Sciatic nerve (tissue), 2 donors: Measurements from ENCODE around the gene DACT3. TPM values are rescaled to one million over a fixed set of nuclear protein-coding genes. Genes with fewer than 3 reads are reported as not detected.

Experiments used
- ATAC-seq: fragments of 200-7000 bp; cut with Tn5 transposase; one replicate; pipeline ENCODE4 v1.9.1; 2020; ENCODE audit warnings: mild to moderate bottlenecking, moderate library complexity
- DNase-seq: peaks from one replicate; pipeline ENCODE4 v3.0.0-alpha.2; 2020; ENCODE audit warnings: low spot score
- intact Hi-C: fragments of 100-400 bp; cut with DNase I; formaldehyde crosslinking; loops from one replicate; pipeline ENCODE4 v1.14.2; 2022
- total RNA-seq: library from RNA; stranded (reverse); fragmentation: NEBNext Ultra II Directional; extraction: Animal tissue kit (Norgen Biotek cat#: 25700); gene quantifications from one replicate; pipeline ENCODE4 v1.2.1, GENCODE V29; 2021
- donor health status: DM: no; HTN: no; CAD: no.
- donor health status: DM: no; HTN: no; CAD: no.

Gene DACT3
- total RNA-seq, 1 donor from 2014 or later = 22.2 TPM

DNA sequence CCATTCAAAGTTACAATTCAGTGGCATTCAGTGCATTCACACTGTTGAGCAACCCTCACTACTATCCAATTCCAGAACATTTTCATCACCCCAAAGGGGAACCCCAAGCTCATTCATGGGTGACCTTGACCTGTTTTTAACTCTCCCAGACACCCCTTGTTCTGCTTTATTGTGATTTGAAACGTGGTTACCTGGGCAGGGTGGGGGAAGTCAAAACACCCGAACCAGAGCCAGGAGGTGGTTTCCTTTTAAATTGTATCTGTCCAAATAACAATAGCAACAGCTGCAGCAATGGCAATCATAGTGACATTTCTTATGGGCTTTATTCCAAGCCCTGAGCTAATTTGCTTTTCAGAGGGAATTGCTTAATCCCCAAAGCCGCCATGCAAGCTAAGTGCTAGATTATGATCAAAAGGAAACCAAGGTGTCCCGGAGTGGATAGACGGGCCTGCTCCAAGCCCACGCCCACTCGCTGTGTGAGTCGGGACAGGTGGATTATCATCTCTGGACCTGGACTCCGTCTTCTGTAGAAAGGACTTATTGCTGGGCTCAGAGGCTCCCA, 42.2 kb downstream of the DACT3 start:
- intact Hi-C loops = loop anchor here (10.0 kb wide), 1 partner anchor 46 kb away; the partner anchor contains the start of gene DACT3
- DNase-seq = no peak
- no peak for ATAC-seq

DNA sequence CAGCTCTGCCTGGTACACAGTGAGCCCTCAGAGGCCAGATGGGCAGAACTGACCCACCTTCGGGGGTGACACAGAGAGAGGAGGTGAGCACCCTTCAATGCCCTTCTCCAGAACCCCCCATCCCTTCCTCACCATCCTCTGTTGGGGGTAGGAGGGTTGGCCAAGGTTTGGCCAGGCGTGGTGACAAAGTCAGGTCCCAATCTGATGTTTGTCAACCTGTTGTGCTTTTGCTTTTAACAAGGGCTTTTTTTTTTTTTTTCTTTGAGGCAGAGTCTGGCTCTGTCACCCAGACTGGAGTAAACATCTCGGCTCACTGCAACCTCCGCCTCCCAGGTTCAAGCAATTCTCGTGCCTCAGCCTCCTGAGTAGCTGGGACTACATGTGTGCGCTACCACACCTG, 43.4 kb downstream of the DACT3 start:
- intact Hi-C loops = loop anchor here (10.0 kb wide), 1 partner anchor 47 kb away; the partner anchor contains the start of gene DACT3
- no peak for ATAC-seq
- DNase-seq = no peak

DNA sequence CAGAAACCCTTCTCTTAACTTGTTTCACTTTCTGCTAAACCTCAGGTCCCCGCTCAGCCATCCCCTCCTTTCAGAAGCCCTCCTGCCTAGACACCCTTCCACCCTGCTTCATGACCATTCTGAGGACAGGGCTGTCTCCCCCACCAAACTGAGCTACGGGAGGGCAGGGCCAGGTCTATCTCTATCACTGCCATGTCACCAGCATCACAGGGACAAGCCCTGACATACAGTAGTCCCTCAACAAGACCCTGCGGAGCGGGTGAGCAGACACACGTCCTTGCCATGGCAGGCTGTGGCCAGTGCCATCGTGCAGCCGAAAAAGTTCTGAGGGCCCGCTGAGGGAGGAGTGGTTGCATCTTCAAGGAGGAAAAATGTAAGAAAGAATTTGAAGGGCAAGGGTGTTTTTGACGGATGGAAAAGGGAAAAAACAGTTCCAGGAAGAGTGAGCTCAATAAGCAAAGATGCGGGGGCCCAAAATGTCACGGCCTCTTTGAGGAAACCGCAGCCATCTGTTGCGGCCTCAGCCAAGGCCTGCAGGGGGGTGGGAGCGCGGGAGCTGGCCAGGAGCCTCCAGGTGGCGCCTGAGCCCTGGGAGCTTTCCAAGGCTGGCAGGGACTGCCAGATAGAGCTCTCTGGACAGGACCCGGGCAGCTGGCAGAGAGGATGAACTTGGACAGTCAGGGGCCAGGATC, 44.2 kb downstream of the DACT3 start:
- intact Hi-C loops = loop anchor here (10.0 kb wide), 1 partner anchor 48 kb away; the partner anchor contains the start of gene DACT3
- DNase-seq (no peak), ATAC-seq (no peak)

DNA sequence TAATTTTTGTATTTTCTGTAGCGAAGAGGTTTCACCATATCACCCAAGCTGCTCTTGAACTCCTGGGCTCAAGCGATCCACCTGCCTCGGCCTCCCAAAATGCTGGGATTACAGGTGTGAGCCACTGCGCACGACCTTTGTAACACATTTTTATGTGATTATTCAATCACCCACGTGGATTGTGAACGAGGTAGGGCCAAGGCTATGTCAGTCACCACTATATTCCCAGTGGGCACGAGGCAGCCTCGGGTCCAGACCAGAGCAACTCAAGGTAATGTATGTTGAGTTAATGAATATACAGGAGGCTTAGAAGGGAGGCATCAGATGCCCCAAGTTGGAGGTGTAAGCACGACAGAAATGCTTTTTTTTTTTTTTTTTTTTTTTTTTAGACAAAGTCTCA, 45.0 kb downstream of the DACT3 start:
- ATAC-seq = no peak
- intact Hi-C loops = loop anchor here (10.0 kb wide), 1 partner anchor 49 kb away; the partner anchor contains the start of gene DACT3
- DNase-seq = no peak

DNA sequence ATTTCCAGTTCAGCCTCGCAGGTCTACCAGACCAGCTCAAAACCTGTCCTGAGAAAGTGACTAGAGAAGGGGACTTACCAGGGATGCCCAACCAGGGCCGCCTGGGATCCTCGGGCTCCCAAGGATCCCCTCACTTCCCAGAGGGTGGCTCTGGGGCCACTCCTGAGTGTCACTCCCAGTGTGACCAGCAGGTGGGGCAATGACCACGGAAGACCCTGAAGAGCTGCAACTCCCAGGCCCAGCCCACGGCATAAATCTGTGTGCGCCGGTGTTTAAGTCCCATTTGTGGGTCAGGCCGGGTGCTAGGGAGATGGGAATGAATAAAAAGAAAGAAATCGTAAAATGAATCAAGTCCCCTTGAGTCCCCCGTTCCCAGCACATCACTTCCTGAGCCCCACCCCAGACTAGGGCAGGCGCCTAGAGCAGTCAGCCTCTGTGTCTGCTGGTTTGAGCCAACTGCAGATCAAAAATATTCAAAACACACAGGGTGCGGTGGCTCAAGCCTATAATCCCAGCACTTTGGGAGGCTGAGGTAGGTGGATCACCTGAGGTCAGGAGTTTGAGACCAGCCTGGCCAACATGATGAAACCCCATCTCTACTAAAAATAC, 46.8 kb downstream of the DACT3 start:
- peak; percentile 93 for DNase-seq
- peak; percentile 87 for ATAC-seq
- intact Hi-C loops = loop anchor here (10.0 kb wide), 1 partner anchor 51 kb away; the partner anchor contains the start of gene DACT3

DNA sequence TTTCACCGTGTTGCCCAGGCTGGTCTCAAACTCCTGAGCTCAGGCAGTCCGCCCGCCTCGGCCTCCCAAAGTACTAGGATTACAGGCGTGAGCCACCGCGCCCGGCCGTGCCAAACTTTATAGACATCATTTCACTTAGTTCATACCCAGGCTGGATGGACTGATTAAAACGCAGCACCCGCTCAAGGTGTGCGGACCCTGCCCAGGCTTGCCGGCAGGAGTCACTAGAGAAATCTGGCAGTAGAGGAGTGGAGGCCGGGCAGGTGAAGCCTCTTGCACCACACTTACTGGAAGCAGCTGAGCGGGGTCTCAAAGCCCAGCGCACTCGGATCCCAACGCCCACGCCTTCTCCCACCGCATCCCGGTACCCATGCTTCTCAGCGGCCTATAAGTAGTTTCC, 47.5 kb downstream of the DACT3 start:
- intact Hi-C loops = loop anchor here (10.0 kb wide), 1 partner anchor 51 kb away; the partner anchor contains the start of gene DACT3
- no peak for DNase-seq
- no peak for ATAC-seq

- intact Hi-C loops = loop anchor here (10.0 kb wide), 1 partner anchor 53 kb away; the partner anchor contains the start of gene DACT3
- DNase-seq = peak; percentile 54
- no peak for ATAC-seq
Observed at GRCh38 chr19:46611776-46612175, 49.2 kb downstream of the DACT3 start.

DNA sequence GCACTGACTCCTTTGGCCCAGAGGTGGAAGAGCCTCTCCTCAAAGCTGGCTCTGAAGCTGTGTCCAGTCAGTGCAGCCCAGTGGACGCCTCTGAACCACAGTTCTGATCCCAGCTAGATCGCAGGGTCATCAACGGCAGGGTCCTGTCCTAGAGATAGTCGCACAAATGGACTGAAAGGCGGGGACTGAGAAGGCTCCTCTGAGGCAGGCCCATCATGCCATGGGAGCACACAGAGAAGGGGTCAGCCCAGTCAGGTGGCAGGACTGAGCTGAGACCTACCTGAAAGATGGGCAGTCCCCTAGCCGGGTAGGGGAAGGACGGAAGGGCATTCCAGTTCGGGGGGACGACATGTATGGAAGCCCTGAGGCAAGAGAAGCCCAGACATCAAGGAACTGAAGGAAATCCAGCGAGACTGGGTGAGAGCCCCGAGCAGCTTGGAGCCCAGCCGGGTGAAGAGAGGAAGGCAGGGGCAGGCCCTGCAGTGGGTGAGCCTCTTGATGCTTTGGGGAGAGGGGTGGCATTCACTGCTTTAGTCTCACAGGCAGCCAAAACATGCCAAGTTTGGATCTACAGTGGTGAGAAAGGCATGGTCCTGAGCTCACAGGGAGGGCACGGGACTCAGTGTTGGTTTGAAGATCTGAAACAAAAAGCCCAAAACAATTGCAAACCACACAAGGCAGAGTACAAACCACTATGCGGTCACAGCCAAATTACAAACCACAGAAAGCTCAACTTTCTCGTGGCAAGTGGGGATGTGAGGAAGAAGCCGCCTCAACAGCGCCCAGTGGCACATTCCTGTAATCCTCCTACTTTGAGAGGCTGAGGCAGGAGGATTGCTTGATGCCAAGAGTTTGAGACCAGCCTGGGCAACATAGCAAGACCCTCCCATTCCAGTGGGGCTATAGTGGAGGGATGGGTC, 49.9 kb downstream of the DACT3 start:
- intact Hi-C loops = loop anchor here (10.0 kb wide), 1 partner anchor 54 kb away; the partner anchor contains the start of gene DACT3
- DNase-seq (peak; percentile 54), ATAC-seq (no peak)

DNA sequence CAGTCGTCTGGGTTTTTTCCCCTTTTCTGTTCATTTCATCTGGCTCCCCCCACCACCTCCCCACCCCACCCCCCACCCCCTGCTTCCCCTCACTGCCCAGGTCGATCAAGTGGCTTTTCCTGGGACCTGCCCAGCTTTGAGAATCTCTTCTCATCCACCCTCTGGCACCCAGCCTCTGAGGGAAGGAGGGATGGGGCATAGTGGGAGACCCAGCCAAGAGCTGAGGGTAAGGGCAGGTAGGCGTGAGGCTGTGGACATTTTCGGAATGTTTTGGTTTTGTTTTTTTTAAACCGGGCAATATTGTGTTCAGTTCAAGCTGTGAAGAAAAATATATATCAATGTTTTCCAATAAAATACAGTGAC, 50.6 kb downstream of the DACT3 start:
- intact Hi-C loops = loop anchor here (10.0 kb wide), 1 partner anchor 54 kb away; the partner anchor contains the start of gene DACT3
- DNase-seq (peak; percentile 45), ATAC-seq (no peak)

GRCh38 chr19:46609511-46610412, 51.2 kb downstream of the DACT3 start:
- ATAC-seq = no peak
- peak; percentile 59 for DNase-seq
- intact Hi-C loops = loop anchor here (10.0 kb wide), 1 partner anchor 55 kb away; the partner anchor contains the start of gene DACT3

- peak; percentile 55 for DNase-seq
- ATAC-seq = no peak
- intact Hi-C loops = no loop called here
Observed at GRCh38 chr19:46608581-46609345, 52.2 kb downstream of the DACT3 start.

DNA sequence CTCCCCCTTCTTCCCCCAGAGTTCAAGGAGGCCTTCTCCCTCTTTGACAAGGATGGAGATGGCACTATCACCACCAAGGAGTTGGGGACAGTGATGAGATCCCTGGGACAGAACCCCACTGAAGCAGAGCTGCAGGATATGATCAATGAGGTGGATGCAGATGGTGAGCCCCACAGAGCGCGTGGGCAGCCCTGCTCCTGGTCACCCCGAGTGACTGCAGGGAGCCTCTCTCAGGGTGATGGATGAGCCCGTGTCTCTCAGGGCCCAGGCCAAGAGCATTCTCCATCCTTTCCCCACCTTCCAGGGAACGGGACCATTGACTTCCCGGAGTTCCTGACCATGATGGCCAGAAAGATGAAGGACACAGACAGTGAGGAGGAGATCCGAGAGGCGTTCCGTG, 52.8 kb downstream of the DACT3 start:
- intact Hi-C loops = no loop called here
- ATAC-seq = no peak
- DNase-seq = no peak

DNA sequence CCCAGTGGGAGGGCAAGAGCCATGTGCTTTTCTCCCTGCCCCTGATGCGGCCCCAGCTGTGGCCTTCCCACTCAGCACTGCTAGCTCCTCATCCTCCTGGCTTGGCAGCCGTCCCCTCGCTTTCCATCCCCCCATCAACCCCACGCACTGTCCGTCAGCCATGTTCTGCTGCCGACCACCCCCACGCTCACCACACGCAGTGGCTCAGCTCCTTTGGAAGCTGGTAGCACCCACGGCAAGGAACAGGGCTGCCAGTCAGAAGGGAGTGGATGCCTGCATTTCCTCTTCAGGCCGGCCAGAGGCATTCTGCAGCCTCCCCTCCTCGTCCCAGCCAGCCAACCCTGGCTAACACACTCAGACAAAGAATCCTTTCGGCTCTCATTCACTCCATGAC, 53.5 kb downstream of the DACT3 start:
- ATAC-seq (peak; percentile 14), DNase-seq (peak; percentile 73)
- intact Hi-C loops = no loop called here

DNA sequence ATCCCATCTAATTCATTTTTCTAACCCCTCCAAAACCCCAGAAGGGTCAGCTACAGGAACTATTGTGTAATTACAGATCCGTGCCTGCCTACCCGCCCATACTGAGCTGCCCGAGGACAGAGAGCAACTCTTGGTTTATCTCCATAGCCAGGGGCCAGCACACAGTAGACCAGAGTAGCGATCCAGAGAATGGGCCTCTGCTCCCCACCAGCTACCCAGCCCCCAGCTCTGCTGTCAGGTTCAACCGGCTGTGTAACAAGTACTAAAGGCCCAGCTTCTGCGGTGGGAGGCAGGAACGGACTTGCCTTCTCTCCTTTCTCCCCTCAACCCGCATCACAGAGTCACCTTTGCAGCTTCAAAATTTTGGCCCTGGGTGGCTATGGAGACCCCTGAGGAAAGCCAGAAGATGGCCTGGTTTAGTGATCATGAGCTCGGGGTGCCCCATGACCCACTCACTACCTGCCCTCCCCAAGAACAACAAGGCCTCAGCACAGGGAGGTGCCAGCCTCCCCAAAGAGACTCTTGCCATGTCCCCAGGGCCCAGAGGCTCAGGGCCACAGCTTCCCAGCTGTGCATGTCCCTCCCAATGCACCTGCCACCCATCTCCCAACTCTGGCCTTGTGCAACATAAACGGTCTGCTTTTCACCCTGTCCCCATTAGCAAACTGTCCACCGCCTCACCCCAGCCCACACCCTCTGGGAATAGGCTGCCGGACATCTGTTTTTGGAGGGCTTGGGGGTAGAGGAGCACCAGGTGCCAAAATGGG, 54.1 kb downstream of the DACT3 start:
- peak; percentile 55 for DNase-seq
- no peak for ATAC-seq
- intact Hi-C loops = no loop called here

- ATAC-seq (no peak), DNase-seq (peak; percentile 51)
- intact Hi-C loops = no loop called here
Observed at GRCh38 chr19:46606019-46606418, 55.0 kb downstream of the DACT3 start.

DNA sequence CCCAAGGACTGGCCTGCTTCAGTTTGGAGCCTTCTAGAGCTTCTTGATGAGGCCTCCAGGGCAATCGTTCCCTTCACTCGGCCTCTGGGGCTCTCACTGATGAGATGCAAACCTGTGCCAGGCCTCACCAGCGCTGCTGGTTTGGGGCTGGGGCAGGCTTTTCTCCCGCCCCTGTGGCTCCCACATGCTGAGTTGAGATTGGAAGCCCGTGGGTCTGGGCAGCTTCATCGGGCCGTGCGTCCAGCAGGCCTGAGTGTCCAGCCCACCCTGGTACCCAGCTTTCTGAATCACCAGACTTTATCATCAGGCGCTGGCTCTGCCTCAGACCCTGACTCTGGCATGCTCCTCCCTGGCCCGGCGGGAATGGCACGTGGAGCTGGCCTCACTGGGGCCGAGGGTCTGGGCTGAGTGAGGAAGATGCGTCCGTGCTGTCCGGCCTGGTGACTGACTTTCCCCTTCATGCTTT, 55.6 kb downstream of the DACT3 start:
- DNase-seq (peak; percentile 60), ATAC-seq (no peak)
- intact Hi-C loops = no loop called here
